GM12873 (cell line): ENCODE measurements around the gene MORN1.

Source experiments
- CTCF ChIP-seq: IDR thresholded peaks from 2 replicates; pipeline ENCODE4 v1.5.1; 2012; ENCODE audit warnings: low read depth, mild to moderate bottlenecking, moderate library complexity, low read length, control low read depth; ENCODE audit not compliant: insufficient read depth; ENCODE audit errors: missing control alignments

MORN1 gene

GRCh38 chr1:2392686-2393085 is 1.3 kb upstream of the MORN1 start:
- TF ChIP-seq CTCF, result no peak

GRCh38 chr1:2391931-2392509 is 666 bp upstream of the MORN1 start:
- no peak for TF ChIP-seq CTCF

- no peak for TF ChIP-seq CTCF
Measured at GRCh38 chr1:2389644-2390043, 1.7 kb downstream of the MORN1 start.

GRCh38 chr1:2388004-2388913 is 3.1 kb downstream of the MORN1 start:
- TF ChIP-seq CTCF, result no peak

- TF ChIP-seq CTCF, result no peak
Measured at GRCh38 chr1:2386636-2387611, 4.4 kb downstream of the MORN1 start.

- TF ChIP-seq CTCF, result no peak
Measured at GRCh38 chr1:2385606-2386280, 5.6 kb downstream of the MORN1 start.
